IMR-90 (cell line): Measurements from ENCODE around the gene MED23.

Experiments
- FOS ChIP-seq: fragments of 150-350 bp; IDR thresholded peaks from 2 replicates; pipeline ENCODE4 v1.6.1; 2016; ENCODE audit warnings: low read depth, low read length
- MAZ ChIP-seq: IDR thresholded peaks from 2 replicates; pipeline ENCODE4 v1.6.1; 2012; ENCODE audit warnings: low read depth, mild to moderate bottlenecking, low read length, improper control_type of control experiment, moderate library complexity, borderline replicate concordance
- POLR2A ChIP-seq: IDR thresholded peaks from 2 replicates; pipeline ENCODE4 v1.6.1; 2012; ENCODE audit warnings: mild to moderate bottlenecking, low read depth, low read length
- TF ChIP-seq, protein P1 (sequence below): conservative IDR thresholded peaks from 2 replicates; pipeline ENCODE4 v1.5.1; 2012; ENCODE audit warnings: mild to moderate bottlenecking, low read depth, low read length, improper control_type of control experiment
- TF ChIP-seq, protein P2 (sequence below): fragments of 150-350 bp; IDR thresholded peaks from 2 replicates; pipeline ENCODE4 v1.6.1; 2016; ENCODE audit warnings: low read depth, mild to moderate bottlenecking, low read length, moderate library complexity, borderline replicate concordance

DNA sequence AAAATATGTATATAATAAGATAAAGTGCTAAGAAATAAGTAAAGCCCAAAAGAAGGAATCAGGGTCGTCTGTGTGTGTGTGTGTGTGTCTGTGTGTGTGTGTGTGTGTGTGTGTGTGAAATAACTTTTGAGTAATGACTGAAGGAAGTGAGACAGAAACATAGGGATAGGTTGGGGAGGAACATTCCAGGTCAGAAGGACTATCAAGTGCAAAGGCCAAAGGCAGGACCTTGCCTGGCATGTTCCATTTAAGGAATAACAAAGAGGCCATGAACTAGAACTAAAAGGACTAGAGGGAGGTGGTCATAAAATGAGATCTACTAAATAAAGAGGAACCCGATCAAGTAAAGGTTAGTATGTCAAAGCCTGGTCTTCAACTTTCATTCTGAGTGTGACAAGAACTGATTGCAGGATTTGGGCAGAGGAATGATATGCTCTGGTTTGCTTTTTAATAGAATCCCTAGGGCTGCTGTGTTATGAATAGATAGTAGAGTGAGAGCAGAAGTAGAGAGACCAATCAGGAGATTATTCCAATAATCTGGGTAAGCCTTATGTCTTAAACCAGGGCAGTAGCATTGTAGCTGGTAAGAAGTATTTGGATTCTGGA lies 15.9 kb upstream of the MED23 start:
- TF ChIP-seq, protein P1, sequence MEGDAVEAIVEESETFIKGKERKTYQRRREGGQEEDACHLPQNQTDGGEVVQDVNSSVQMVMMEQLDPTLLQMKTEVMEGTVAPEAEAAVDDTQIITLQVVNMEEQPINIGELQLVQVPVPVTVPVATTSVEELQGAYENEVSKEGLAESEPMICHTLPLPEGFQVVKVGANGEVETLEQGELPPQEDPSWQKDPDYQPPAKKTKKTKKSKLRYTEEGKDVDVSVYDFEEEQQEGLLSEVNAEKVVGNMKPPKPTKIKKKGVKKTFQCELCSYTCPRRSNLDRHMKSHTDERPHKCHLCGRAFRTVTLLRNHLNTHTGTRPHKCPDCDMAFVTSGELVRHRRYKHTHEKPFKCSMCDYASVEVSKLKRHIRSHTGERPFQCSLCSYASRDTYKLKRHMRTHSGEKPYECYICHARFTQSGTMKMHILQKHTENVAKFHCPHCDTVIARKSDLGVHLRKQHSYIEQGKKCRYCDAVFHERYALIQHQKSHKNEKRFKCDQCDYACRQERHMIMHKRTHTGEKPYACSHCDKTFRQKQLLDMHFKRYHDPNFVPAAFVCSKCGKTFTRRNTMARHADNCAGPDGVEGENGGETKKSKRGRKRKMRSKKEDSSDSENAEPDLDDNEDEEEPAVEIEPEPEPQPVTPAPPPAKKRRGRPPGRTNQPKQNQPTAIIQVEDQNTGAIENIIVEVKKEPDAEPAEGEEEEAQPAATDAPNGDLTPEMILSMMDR, result no peak
- TF ChIP-seq FOS (no peak), POLR2A (no peak), MAZ (no peak)
- TF ChIP-seq, protein P2, sequence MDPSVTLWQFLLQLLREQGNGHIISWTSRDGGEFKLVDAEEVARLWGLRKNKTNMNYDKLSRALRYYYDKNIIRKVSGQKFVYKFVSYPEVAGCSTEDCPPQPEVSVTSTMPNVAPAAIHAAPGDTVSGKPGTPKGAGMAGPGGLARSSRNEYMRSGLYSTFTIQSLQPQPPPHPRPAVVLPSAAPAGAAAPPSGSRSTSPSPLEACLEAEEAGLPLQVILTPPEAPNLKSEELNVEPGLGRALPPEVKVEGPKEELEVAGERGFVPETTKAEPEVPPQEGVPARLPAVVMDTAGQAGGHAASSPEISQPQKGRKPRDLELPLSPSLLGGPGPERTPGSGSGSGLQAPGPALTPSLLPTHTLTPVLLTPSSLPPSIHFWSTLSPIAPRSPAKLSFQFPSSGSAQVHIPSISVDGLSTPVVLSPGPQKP, result no peak
